PC-3 (cell line): ENCODE measurements around the gene CALM1. TPM values are rescaled to one million over a fixed set of nuclear protein-coding genes. Genes with fewer than 3 reads are reported as not detected.

Source experiments
- ATAC-seq: fragments of 200-7000 bp; cut with Tn5 transposase; 2 replicates; pipeline ENCODE4 v1.9.1; 2020; ENCODE audit warnings: mild to moderate bottlenecking, moderate library complexity
- BruUV-seq: library from RNA; stranded (reverse); fragments of 400-500 nt; replicated peaks from 2 replicates; lab custom pipeline; 2021; lab: Mats Ljungman, UMichigan
- CTCF ChIA-PET: fragments of 300-600 bp; sonication (Branson Sonifier 250); formaldehyde crosslinking; loops from one replicate; lab custom pipeline; 2022; ENCODE audit warnings: antibody characterized with exemption; lab: Charles Lee
- POLR2A ChIA-PET: fragments of 300-600 bp; sonication (Branson Sonifier 250); formaldehyde crosslinking; loops from one replicate; lab custom pipeline; 2022; ENCODE audit warnings: antibody characterized with exemption; ENCODE audit not compliant: unreplicated experiment; lab: Charles Lee
- DNase-seq: peaks from one replicate; pipeline ENCODE4 v3.0.0-alpha.2; 2015
- H2AFZ ChIP-seq: fragments of 300-600 bp; sonication (generic); 2 replicates; pipeline ENCODE4 v1.6.0; 2016; ENCODE audit warnings: antibody characterized with exemption, low read length
- H3F3A ChIP-seq: fragments of 300-600 bp; sonication (generic); one replicate; pipeline ENCODE4 v1.6.0; 2017; ENCODE audit warnings: antibody characterized with exemption, low read length, control low read depth, mild to moderate bottlenecking; ENCODE audit not compliant: unreplicated experiment
- H3K27ac ChIP-seq: fragments of 300-600 bp; sonication (generic); 2 replicates; pipeline ENCODE4 v1.5.1; 2016; ENCODE audit warnings: mild to moderate bottlenecking, low read length
- H3K27me3 ChIP-seq: fragments of 300-600 bp; sonication (generic); 2 replicates; pipeline ENCODE4 v1.6.1; 2016; ENCODE audit warnings: low read length, mixed read lengths
- H3K36me3 ChIP-seq: fragments of 300-600 bp; sonication (generic); 2 replicates; pipeline ENCODE4 v1.6.1; 2016; ENCODE audit warnings: low read depth, mixed run types, low read length, mixed read lengths
- H3K4me1 ChIP-seq: fragments of 300-600 bp; sonication (generic); 2 replicates; pipeline ENCODE4 v1.5.1; 2016; ENCODE audit warnings: low read length; ENCODE audit not compliant: insufficient read depth
- H3K4me2 ChIP-seq: fragments of 300-600 bp; sonication (generic); 2 replicates; pipeline ENCODE4 v1.6.0; 2016; ENCODE audit warnings: low read length
- H3K4me3 ChIP-seq: fragments of 300-600 bp; sonication (generic); 2 replicates; pipeline ENCODE4 v1.5.1; 2016; ENCODE audit warnings: mild to moderate bottlenecking, low read length, mixed read lengths
- H3K79me2 ChIP-seq: fragments of 300-600 bp; sonication (generic); 2 replicates; pipeline ENCODE4 v1.6.1; 2017; ENCODE audit warnings: low read length, mixed read lengths
- H3K9ac ChIP-seq: fragments of 300-600 bp; sonication (generic); 2 replicates; pipeline ENCODE4 v1.6.0; 2016; ENCODE audit warnings: mild to moderate bottlenecking, low read length
- H3K9me2 ChIP-seq: fragments of 300-600 bp; sonication (generic); replicated peaks from 2 replicates; pipeline ENCODE4 v1.6.1; 2016; ENCODE audit warnings: mixed run types, low read length, mixed read lengths
- H3K9me3 ChIP-seq: fragments of 300-600 bp; sonication (generic); 2 replicates; pipeline ENCODE4 v1.6.1; 2016; ENCODE audit warnings: low read length, mixed read lengths
- H4K20me1 ChIP-seq: fragments of 300-600 bp; sonication (generic); 2 replicates; pipeline ENCODE4 v1.6.1; 2016; ENCODE audit warnings: low read length, mixed read lengths
- CTCF ChIP-seq: fragments of 300-600 bp; sonication (generic); conservative IDR thresholded peaks from 2 replicates; pipeline ENCODE4 v1.5.1; 2017; ENCODE audit warnings: antibody characterized with exemption, low read depth, mild to moderate bottlenecking, low read length
- EZH2 ChIP-seq: fragments of 300-600 bp; sonication (generic); IDR thresholded peaks from one replicate; pipeline ENCODE4 v1.6.1; 2017; ENCODE audit warnings: antibody characterized with exemption, mild to moderate bottlenecking, low read length; ENCODE audit not compliant: unreplicated experiment
- EZH2phosphoT487 ChIP-seq: fragments of 300-600 bp; sonication (generic); IDR thresholded peaks from 2 replicates; pipeline ENCODE4 v1.6.1; 2018; ENCODE audit warnings: mild to moderate bottlenecking, antibody characterized with exemption, low read length, borderline replicate concordance
- intact Hi-C: fragments of 100-400 bp; cut with micrococcal nuclease; formaldehyde crosslinking; loops from 2 replicates; pipeline ENCODE4 v1.9.0; 2023
- total RNA-seq: library from RNA; depleted of rRNA; stranded (reverse); fragments of >200 nt; gene quantifications from 2 replicates; pipeline ENCODE4 v1.2.3, GENCODE V29; 2014

Gene CALM1
- total RNA-seq, 1 experiment from 2014 or later: 1,162 TPM

GRCh38 chr14:90426663-90427062 lies 29.8 kb downstream of the CALM1 start:
- Histone ChIP-seq H3F3A (no peaks in the 10 kb centered on the region), H2AFZ (no peak overlapping the region), H3K4me3 (no peak overlapping the region), H3K9me2 (no peaks in the 10 kb centered on the region), H3K4me1 (no peaks in the 10 kb centered on the region), H3K9me3 (no peaks in the 10 kb centered on the region), H3K36me3 (no peaks in the 10 kb centered on the region), H3K9ac (no peak overlapping the region), H3K27ac (no peak overlapping the region), H3K4me2 (no peak overlapping the region), H3K79me2 (no peaks in the 10 kb centered on the region), H4K20me1 (no peaks in the 10 kb centered on the region), H3K27me3 (no peaks in the 10 kb centered on the region)
- DNase-seq (no peak), ATAC-seq (peak; percentile 27)
- no TSS peak for BruUV-seq
- POLR2A ChIA-PET: no interaction called here
- CTCF ChIA-PET: no interaction called here
- no peak for TF ChIP-seq EZH2
- no peak for TF ChIP-seq CTCF
- no peak for TF ChIP-seq EZH2phosphoT487
- intact Hi-C loops: no loop called here

GRCh38 chr14:90427848-90428426 lies 31.1 kb downstream of the CALM1 start:
- DNase-seq (no peak), ATAC-seq (no peak)
- no peaks in the 10 kb centered on the region for H4K20me1 ChIP-seq

More at GRCh38 chr14:90427848-90428426, 31.1 kb downstream of the CALM1 start:
- no peak overlapping the region for H3K4me2 ChIP-seq
- H2AFZ ChIP-seq: no peak overlapping the region
- H3K9me3 ChIP-seq: no peaks in the 10 kb centered on the region
- H3K27me3 ChIP-seq: no peaks in the 10 kb centered on the region
- BruUV-seq: no TSS peak
- no peak overlapping the region for H3K4me3 ChIP-seq
- H3K27ac ChIP-seq: no peak overlapping the region
- no peaks in the 10 kb centered on the region for H3K79me2 ChIP-seq
- H3F3A ChIP-seq: no peaks in the 10 kb centered on the region
- H3K9me2 ChIP-seq: no peaks in the 10 kb centered on the region
- intact Hi-C loops: no loop called here
- POLR2A ChIA-PET: no interaction called here
- no peak overlapping the region for H3K9ac ChIP-seq
- CTCF ChIA-PET: no interaction called here
- no peaks in the 10 kb centered on the region for H3K36me3 ChIP-seq
- H3K4me1 ChIP-seq: no peaks in the 10 kb centered on the region
- no peak for TF ChIP-seq EZH2
- no peak for TF ChIP-seq CTCF
- no peak for TF ChIP-seq EZH2phosphoT487
